SU-DHL-6 (cell line): Measurements from ENCODE around the gene ABTB1.

ENCODE experiments used
- H2AFZ ChIP-seq: fragments of 200-600 bp; sonication (generic); 2 replicates; pipeline ENCODE4 v1.6.1; 2014; ENCODE audit warnings: low read depth, mild to moderate bottlenecking, moderate library complexity, mixed read lengths, antibody characterized with exemption, low read length; ENCODE audit not compliant: severe bottlenecking
- H3F3A ChIP-seq: fragments of 200-600 bp; shearing (Covaris generic); 2 replicates; pipeline ENCODE4 v1.6.0; 2016; ENCODE audit warnings: antibody characterized with exemption, mild to moderate bottlenecking; ENCODE audit not compliant: insufficient read depth
- H3K27ac ChIP-seq: fragments of 200-600 bp; sonication (generic); 2 replicates; pipeline ENCODE4 v1.5.1; 2016; ENCODE audit warnings: low read depth, mild to moderate bottlenecking, low read length, moderate library complexity, mixed read lengths
- H3K27me3 ChIP-seq: fragments of 200-600 bp; sonication (generic), shearing (Covaris generic); 2 replicates; pipeline ENCODE4 v1.6.0; 2014; ENCODE audit warnings: mild to moderate bottlenecking, low read length
- H3K36me3 ChIP-seq: fragments of 200-600 bp; sonication (generic); 2 replicates; pipeline ENCODE4 v1.6.1; 2014; ENCODE audit warnings: mild to moderate bottlenecking, low read length, mixed read lengths
- H3K4me2 ChIP-seq: fragments of 300-600, 200-600 bp; shearing (Covaris generic), sonication (generic); 2 replicates; pipeline ENCODE4 v1.6.0; 2014; ENCODE audit warnings: low read length, low read depth, mild to moderate bottlenecking; ENCODE audit not compliant: poor library complexity, severe bottlenecking
- H3K4me3 ChIP-seq: fragments of 200-600 bp; sonication (generic); 2 replicates; pipeline ENCODE4 v1.5.1; 2014; ENCODE audit warnings: antibody characterized with exemption, low read length, mild to moderate bottlenecking, mixed read lengths; ENCODE audit not compliant: insufficient read depth, poor library complexity, severe bottlenecking
- H3K79me2 ChIP-seq: fragments of 200-600 bp; sonication (generic); 2 replicates; pipeline ENCODE4 v1.6.1; 2014; ENCODE audit warnings: mild to moderate bottlenecking, low read length, moderate library complexity; ENCODE audit not compliant: insufficient read depth
- H3K9ac ChIP-seq: fragments of 200-600 bp; sonication (generic); 2 replicates; pipeline ENCODE4 v1.7.0; 2014; ENCODE audit warnings: mild to moderate bottlenecking, low read length
- H3K9me2 ChIP-seq: fragments of 200-600 bp; sonication (generic); replicated peaks from 2 replicates; pipeline ENCODE4 v1.6.1; 2014; ENCODE audit warnings: low read length; ENCODE audit not compliant: insufficient read depth
- H3K9me3 ChIP-seq: fragments of 200-600 bp; sonication (generic); 2 replicates; pipeline ENCODE4 v1.6.1; 2014; ENCODE audit warnings: low read length, mixed read lengths; ENCODE audit not compliant: insufficient read depth
- H4K20me1 ChIP-seq: fragments of 200-600 bp; sonication (generic); 2 replicates; pipeline ENCODE4 v1.6.1; 2014; ENCODE audit warnings: low read depth, mild to moderate bottlenecking, antibody characterized with exemption, low read length, moderate library complexity, mixed read lengths
- CTCF ChIP-seq: fragments of 200-600 bp; sonication (generic); IDR thresholded peaks from one replicate; pipeline ENCODE4 v1.5.1; 2017; ENCODE audit warnings: antibody characterized with exemption, mild to moderate bottlenecking, low read length, moderate library complexity; ENCODE audit not compliant: insufficient read depth, poor library complexity, severe bottlenecking
- EZH2phosphoT487 ChIP-seq: fragments of 200-600 bp; sonication (generic), shearing (Covaris generic); conservative IDR thresholded peaks from 2 replicates; pipeline ENCODE4 v1.6.1; 2018; ENCODE audit warnings: mild to moderate bottlenecking, antibody characterized with exemption, low read length, moderate library complexity, mixed read lengths

ABTB1 gene

GRCh38 chr3:127716384-127716783 is 43.6 kb downstream of the ABTB1 start:
- Histone ChIP-seq H2AFZ (no peak overlapping the region), H3K4me3 (no peak overlapping the region), H3K4me2 (no peak overlapping the region), H3K9me2 (no peaks in the 10 kb centered on the region), H3K79me2 (no peaks in the 10 kb centered on the region), H3K27ac (no peak overlapping the region), H3F3A (no peaks in the 10 kb centered on the region), H3K9ac (no peak overlapping the region), H3K36me3 (no peaks in the 10 kb centered on the region), H3K9me3 (no peaks in the 10 kb centered on the region), H4K20me1 (no peaks in the 10 kb centered on the region), H3K27me3 (no peaks in the 10 kb centered on the region)
- TF ChIP-seq CTCF (no peak), EZH2phosphoT487 (no peak)

- Histone ChIP-seq H3K36me3 (no peaks in the 10 kb centered on the region), H3K9ac (no peak overlapping the region), H3K27ac (no peak overlapping the region), H3K79me2 (no peaks in the 10 kb centered on the region), H4K20me1 (no peaks in the 10 kb centered on the region), H3K27me3 (no peaks in the 10 kb centered on the region), H3K4me2 (no peak overlapping the region), H3K9me3 (no peaks in the 10 kb centered on the region), H3F3A (no peaks in the 10 kb centered on the region), H3K9me2 (no peaks in the 10 kb centered on the region), H3K4me3 (no peak overlapping the region), H2AFZ (no peak overlapping the region)
- TF ChIP-seq EZH2phosphoT487 (no peak), CTCF (no peak)
These were observed 44.8 kb downstream of the ABTB1 start for GRCh38 chr3:127717357-127718244.

GRCh38 chr3:127718245-127718915 is 45.6 kb downstream of the ABTB1 start:
- Histone ChIP-seq H2AFZ (no peak overlapping the region), H3K9ac (no peak overlapping the region), H3K27ac (no peak overlapping the region), H3K4me3 (no peak overlapping the region), H3K27me3 (no peaks in the 10 kb centered on the region), H3K9me2 (no peaks in the 10 kb centered on the region), H4K20me1 (no peaks in the 10 kb centered on the region), H3K36me3 (no peaks in the 10 kb centered on the region), H3K9me3 (no peaks in the 10 kb centered on the region), H3K79me2 (no peaks in the 10 kb centered on the region), H3F3A (no peaks in the 10 kb centered on the region), H3K4me2 (no peak overlapping the region)
- no peak for TF ChIP-seq EZH2phosphoT487
- no peak for TF ChIP-seq CTCF
